ENCODE results near the gene DDI2. TPM values are rescaled to one million over a fixed set of nuclear protein-coding genes. Genes with fewer than 3 reads are reported as not detected.

Gene DDI2
- total RNA-seq, 3 donors from 2014 or later = 69.2 to 77.4 (median 71.0) TPM

DNA sequence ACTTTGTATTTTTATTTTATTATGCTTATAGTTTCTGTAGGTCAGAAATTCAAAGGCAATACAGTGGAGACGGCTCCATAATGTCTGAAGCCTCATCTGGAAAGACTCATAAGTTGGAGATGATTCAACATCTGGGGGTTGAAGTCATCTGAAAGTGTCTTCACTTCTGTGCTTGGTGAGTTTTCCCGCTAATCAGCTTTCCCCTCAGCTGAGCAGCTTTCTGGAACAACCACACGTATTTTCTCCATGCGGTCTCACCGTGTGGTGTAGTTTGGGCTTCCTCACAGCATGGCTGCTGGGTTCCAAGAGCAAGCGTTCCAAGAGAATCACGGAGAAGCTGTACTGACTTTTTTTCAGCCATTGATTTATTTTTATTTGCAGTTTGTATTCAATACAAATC is 7.6 kb upstream of the DDI2 start:
- Histone ChIP-seq H3K9me3 (no peaks in the 10 kb centered on the region), H3K36me3 (no peaks in the 10 kb centered on the region), H3K27ac (no peak overlapping the region), H3K27me3 (no peaks in the 10 kb centered on the region), H3K4me3 (no peak overlapping the region), H3K4me1 (no peaks in the 10 kb centered on the region)
- TF ChIP-seq, protein P1, sequence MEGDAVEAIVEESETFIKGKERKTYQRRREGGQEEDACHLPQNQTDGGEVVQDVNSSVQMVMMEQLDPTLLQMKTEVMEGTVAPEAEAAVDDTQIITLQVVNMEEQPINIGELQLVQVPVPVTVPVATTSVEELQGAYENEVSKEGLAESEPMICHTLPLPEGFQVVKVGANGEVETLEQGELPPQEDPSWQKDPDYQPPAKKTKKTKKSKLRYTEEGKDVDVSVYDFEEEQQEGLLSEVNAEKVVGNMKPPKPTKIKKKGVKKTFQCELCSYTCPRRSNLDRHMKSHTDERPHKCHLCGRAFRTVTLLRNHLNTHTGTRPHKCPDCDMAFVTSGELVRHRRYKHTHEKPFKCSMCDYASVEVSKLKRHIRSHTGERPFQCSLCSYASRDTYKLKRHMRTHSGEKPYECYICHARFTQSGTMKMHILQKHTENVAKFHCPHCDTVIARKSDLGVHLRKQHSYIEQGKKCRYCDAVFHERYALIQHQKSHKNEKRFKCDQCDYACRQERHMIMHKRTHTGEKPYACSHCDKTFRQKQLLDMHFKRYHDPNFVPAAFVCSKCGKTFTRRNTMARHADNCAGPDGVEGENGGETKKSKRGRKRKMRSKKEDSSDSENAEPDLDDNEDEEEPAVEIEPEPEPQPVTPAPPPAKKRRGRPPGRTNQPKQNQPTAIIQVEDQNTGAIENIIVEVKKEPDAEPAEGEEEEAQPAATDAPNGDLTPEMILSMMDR (IDR thresholded peaks at IDR 0.05) = no peak
- TF ChIP-seq POLR2AphosphoS5 (IDR thresholded peaks at IDR 0.05) = no peak
- no peak for TF ChIP-seq POLR2A (IDR thresholded peaks at IDR 0.05)
- DNase-seq (ENCODE audit: low spot score in 2 of 2) = no peak
- intact Hi-C loops (cut with DNase I; ENCODE audit: low total_unique reads) = loop anchor here (2.0 to 5.0 kb wide), 2 partner anchors 17 to 362 kb away; partner anchors contain the start of gene FHAD1

DNA sequence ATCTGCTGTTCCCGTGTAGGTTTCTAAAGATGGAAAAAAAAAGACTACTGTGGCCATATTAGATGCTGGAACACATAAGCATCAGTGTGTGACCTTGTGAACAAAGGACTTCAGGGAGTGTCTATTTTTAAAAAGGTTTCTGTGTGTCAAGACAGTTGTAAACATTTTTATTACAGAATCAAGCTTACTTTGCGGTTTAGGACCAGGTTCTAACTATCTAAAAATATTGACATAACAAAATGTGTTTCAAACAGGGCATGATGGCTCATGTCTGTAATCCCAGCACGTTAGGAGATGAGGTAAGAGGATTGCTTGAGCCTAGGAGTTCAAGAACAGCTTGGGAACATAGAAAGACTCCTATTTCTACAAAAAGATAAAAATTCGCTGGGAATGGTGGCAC is 7.1 kb upstream of the DDI2 start:
- Histone ChIP-seq H3K36me3 (no peaks in the 10 kb centered on the region), H3K27ac (no peak overlapping the region), H3K4me1 (no peaks in the 10 kb centered on the region), H3K4me3 (no peak overlapping the region), H3K27me3 (no peaks in the 10 kb centered on the region), H3K9me3 (no peaks in the 10 kb centered on the region)
- no peak for DNase-seq (ENCODE audit: low spot score in 2 of 2)
- intact Hi-C loops (cut with DNase I; ENCODE audit: low total_unique reads) = loop anchor here (2.0 to 5.0 kb wide), 2 partner anchors 17 to 363 kb away; partner anchors contain the start of gene FHAD1
- TF ChIP-seq POLR2A (IDR thresholded peaks at IDR 0.05) (no peak), POLR2AphosphoS5 (IDR thresholded peaks at IDR 0.05) (no peak)
- TF ChIP-seq, protein P1 (IDR thresholded peaks at IDR 0.05) = no peak

DNA sequence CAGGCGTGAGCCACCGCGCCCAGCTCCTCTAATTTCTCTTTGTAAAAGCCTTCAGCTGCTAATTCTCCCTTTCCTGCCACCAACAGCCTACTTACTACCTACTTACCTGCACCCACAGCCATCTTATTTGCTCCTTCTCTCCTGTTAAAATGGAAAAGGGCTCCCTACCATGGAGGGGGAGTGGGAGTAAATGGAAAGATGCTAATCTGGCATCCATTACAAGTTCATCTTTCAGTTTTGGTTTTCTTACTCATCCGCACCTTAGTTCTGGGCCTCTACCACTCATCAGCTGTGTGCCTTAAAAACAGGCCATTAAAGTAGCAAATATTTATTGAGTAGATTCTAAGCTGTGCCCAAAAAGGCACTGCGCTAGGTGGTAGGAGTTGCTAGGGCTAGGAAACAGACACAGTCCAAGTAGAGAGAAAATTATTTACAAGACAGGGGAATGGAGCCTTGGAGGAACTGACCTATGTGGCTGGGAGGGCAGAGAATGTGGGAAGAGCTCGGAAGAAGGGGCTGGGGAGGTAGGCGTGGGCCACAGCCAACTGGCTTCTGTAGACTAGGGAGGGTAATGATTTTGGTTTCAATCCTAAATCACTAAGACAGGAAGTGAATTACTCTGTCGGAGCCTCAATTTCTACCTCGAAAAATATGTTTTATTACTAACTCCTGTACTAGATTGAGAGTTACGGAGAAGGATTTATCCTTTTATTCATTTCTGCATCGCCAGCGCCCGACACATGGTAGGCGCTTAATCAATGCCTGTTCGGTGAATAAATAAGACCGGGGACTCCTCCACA is 685 bp upstream of the DDI2 start:
- no peaks in the 10 kb centered on the region for H3K36me3 ChIP-seq
- H3K27me3 ChIP-seq = no peaks in the 10 kb centered on the region
- H3K27ac ChIP-seq = peak overlapping the region; percentile 97
- intact Hi-C loops (cut with DNase I; ENCODE audit: low total_unique reads) = no loop called here
- H3K4me1 ChIP-seq = peaks cover 3 to 4% of the 10 kb centered on the region in 2 donors
- no peaks in the 10 kb centered on the region for H3K9me3 ChIP-seq
- peak in 2 of 3 donors; percentile 0 to 53 for TF ChIP-seq POLR2AphosphoS5 (IDR thresholded peaks at IDR 0.05)
- no peak for TF ChIP-seq POLR2A (IDR thresholded peaks at IDR 0.05)
- no peak for DNase-seq (ENCODE audit: low spot score in 2 of 2)
- H3K4me3 ChIP-seq = peak overlapping the region; percentile 86 to 98 (median 91)

- intact Hi-C loops (cut with DNase I; ENCODE audit: low total_unique reads) = no loop called here
- no peak for DNase-seq (ENCODE audit: low spot score in 2 of 2)
- H3K4me1 ChIP-seq = peaks cover 3 to 7% of the 10 kb centered on the region in 2 donors
- peak overlapping the region; percentile 86 to 98 (median 91) for H3K4me3 ChIP-seq
- H3K9me3 ChIP-seq = no peaks in the 10 kb centered on the region
- H3K36me3 ChIP-seq = no peaks in the 10 kb centered on the region
- H3K27me3 ChIP-seq = no peaks in the 10 kb centered on the region
- peak overlapping the region; percentile 97 for H3K27ac ChIP-seq
- TF ChIP-seq, protein P1 (IDR thresholded peaks at IDR 0.05) = no peak
- peak in 1 of 3 donors; percentile 4 for TF ChIP-seq POLR2AphosphoS5 (IDR thresholded peaks at IDR 0.05)
These were observed 908 bp downstream of the DDI2 start for GRCh38 chr1:15618077-15618654.

- Histone ChIP-seq H3K4me1 (peaks cover 3 to 7% of the 10 kb centered on the region in 2 donors), H3K27ac (peak overlapping the region; percentile 97), H3K9me3 (no peaks in the 10 kb centered on the region), H3K4me3 (peak overlapping the region; percentile 86 to 98 (median 91)), H3K27me3 (no peaks in the 10 kb centered on the region), H3K36me3 (no peaks in the 10 kb centered on the region)
- no peak for TF ChIP-seq POLR2A (IDR thresholded peaks at IDR 0.05)
- TF ChIP-seq, protein P1 (IDR thresholded peaks at IDR 0.05) = no peak
- TF ChIP-seq POLR2AphosphoS5 (IDR thresholded peaks at IDR 0.05) = no peak
- DNase-seq (ENCODE audit: low spot score in 2 of 2) = no peak
- intact Hi-C loops (cut with DNase I; ENCODE audit: low total_unique reads) = no loop called here
These were observed 1.6 kb downstream of the DDI2 start for GRCh38 chr1:15618655-15619525.

All from breast epithelium (tissue), 4 donors.